GM19025 (cell line): Measurements from ENCODE around the gene ARL14EPL.
A peak's percentile ranks its signal among the peaks of the same experiment; 100 is the strongest.

Source experiments
- ATAC-seq: cut with Tn5 transposase; IDR thresholded peaks from one replicate; pipeline ENCODE4 v1.9.1; 2021; ENCODE audit warnings: mild to moderate bottlenecking, low read depth, moderate library complexity; ENCODE audit not compliant: unreplicated experiment

ARL14EPL gene

GRCh38 chr5:116032094-116032517, at the start of gene ARL14EPL:
Gene ARL14EPL (plus strand): TSS chr5:116032472. CDS start chr5:116051466, 18,994 bp downstream.
- ATAC-seq: peak; percentile 70

- ATAC-seq: no peak
Observed at GRCh38 chr5:115983519-115983918, 48.8 kb upstream of the ARL14EPL start.

- ATAC-seq: no peak
Observed at GRCh38 chr5:115985802-115986757, 46.2 kb upstream of the ARL14EPL start.

- ATAC-seq: no peak
Observed at GRCh38 chr5:115988002-115988401, 44.3 kb upstream of the ARL14EPL start.

GRCh38 chr5:115992848-115993350, 39.4 kb upstream of the ARL14EPL start:
- ATAC-seq: no peak

GRCh38 chr5:115995351-115995750, 36.9 kb upstream of the ARL14EPL start:
- no peak for ATAC-seq

- no peak for ATAC-seq
Observed at GRCh38 chr5:116002116-116002906, 30.0 kb upstream of the ARL14EPL start.

GRCh38 chr5:116004248-116004647, 28.0 kb upstream of the ARL14EPL start:
- ATAC-seq: no peak

- ATAC-seq: no peak
Observed at GRCh38 chr5:116009806-116010205, 22.5 kb upstream of the ARL14EPL start.

GRCh38 chr5:116011046-116011445, 21.2 kb upstream of the ARL14EPL start:
- no peak for ATAC-seq

- no peak for ATAC-seq
Observed at GRCh38 chr5:116013207-116013785, 19.0 kb upstream of the ARL14EPL start.

- ATAC-seq: no peak
Observed at GRCh38 chr5:116013936-116014335, 18.3 kb upstream of the ARL14EPL start.

- no peak for ATAC-seq
Observed at GRCh38 chr5:116023619-116024018, 8.7 kb upstream of the ARL14EPL start.

GRCh38 chr5:116025866-116026265, 6.4 kb upstream of the ARL14EPL start:
- no peak for ATAC-seq

- peak; percentile 50 for ATAC-seq
Observed at GRCh38 chr5:116032991-116033390, 719 bp downstream of the ARL14EPL start.

- no peak for ATAC-seq
Observed at GRCh38 chr5:116035123-116035522, 2.9 kb downstream of the ARL14EPL start.

GRCh38 chr5:116037236-116037822, 5.1 kb downstream of the ARL14EPL start:
- no peak for ATAC-seq

GRCh38 chr5:116038817-116039216, 6.5 kb downstream of the ARL14EPL start:
- peak; percentile 71 for ATAC-seq

GRCh38 chr5:116042375-116042774, 10.1 kb downstream of the ARL14EPL start:
- ATAC-seq: no peak

- ATAC-seq: no peak
Observed at GRCh38 chr5:116044073-116044472, 11.8 kb downstream of the ARL14EPL start.
